GM20000 (cell line): ENCODE results near the gene NELFB.

Source experiments
- DNase-seq: peaks from one replicate; pipeline ENCODE4 v3.0.0; 2012; ENCODE audit warnings: low spot score
- TF ChIP-seq, protein P1 (sequence below): IDR thresholded peaks from 2 replicates; pipeline ENCODE4 v1.5.1; 2012; ENCODE audit warnings: mild to moderate bottlenecking, control low read depth; ENCODE audit errors: extremely low read depth, missing control alignments

The NELFB gene

DNA sequence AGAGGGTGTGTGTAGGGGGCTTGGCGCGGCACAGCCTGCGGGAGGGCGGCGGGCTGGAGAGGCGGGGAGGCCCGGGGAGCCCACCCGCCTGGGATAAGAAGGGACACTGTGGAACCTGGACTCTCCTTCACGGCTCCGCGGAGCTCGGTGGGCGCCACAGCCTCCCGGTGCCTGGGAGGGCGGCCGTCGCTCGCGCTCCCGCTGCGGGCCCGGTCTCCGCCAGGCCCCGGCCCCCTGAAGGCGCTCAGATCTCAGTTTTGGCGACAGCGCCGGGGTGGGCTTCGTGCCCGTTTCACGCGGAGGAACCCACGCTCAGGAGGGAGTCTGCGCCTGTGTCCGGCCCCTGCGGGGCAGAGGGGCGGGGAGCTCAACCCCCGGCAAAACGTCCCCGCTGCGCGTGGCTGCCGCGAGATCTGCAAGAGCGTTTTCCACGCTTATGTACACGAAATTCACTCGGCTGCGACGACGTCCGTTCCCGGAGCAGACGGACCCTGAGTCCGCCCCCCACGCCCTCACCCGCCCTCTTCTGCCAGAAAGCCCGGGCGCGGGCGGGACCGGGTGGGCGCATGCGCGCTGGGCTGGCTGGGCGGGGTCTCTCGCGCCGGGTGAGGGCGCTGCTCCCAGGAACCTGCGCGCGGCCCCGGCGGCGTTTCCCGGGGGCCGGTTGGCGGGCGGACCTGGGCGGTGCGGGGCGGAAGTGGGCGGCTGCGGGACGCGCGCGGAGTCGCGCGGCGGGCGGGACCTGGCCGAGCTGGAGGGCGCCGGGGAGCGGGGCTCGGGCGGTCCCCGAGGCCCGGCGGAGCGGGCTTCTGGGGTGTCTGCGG is at the start of gene NELFB:
Gene NELFB, plus strand, starts transcription at position 704 of the 824 bp plus-strand sequence.
- TF ChIP-seq, protein P1, sequence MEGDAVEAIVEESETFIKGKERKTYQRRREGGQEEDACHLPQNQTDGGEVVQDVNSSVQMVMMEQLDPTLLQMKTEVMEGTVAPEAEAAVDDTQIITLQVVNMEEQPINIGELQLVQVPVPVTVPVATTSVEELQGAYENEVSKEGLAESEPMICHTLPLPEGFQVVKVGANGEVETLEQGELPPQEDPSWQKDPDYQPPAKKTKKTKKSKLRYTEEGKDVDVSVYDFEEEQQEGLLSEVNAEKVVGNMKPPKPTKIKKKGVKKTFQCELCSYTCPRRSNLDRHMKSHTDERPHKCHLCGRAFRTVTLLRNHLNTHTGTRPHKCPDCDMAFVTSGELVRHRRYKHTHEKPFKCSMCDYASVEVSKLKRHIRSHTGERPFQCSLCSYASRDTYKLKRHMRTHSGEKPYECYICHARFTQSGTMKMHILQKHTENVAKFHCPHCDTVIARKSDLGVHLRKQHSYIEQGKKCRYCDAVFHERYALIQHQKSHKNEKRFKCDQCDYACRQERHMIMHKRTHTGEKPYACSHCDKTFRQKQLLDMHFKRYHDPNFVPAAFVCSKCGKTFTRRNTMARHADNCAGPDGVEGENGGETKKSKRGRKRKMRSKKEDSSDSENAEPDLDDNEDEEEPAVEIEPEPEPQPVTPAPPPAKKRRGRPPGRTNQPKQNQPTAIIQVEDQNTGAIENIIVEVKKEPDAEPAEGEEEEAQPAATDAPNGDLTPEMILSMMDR: no peak
- peak; percentile 100 for DNase-seq

DNA sequence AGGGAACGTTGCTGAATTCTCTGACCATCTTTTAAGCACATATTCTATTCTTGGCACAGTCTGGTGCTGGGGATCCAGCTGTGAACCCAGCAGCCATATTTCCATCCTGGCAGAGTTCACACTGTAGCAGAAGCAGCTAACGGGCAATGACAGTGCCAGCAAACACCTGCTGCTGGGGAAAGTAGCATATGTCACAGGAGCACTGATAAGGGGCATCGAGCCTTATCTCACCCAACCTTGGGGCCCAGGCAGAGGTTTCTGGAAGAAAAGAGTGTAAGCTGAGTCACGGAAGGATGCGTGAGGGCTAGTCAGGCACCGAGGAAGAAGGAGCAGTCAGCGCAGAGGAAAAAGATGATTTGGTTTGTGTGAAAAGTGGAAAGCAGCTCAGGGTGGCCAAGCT is 48.5 kb upstream of the NELFB start:
- TF ChIP-seq, protein P1: no peak
- DNase-seq: no peak

- no peak for DNase-seq
- TF ChIP-seq, protein P1: no peak
These were observed 43.6 kb upstream of the NELFB start for GRCh38 chr9:137211532-137211931.

- TF ChIP-seq, protein P1: no peak
- no peak for DNase-seq
These were observed 42.6 kb upstream of the NELFB start for GRCh38 chr9:137212520-137212919.

- no peak for DNase-seq
- TF ChIP-seq, protein P1: no peak
These were observed 41.7 kb upstream of the NELFB start for GRCh38 chr9:137213160-137214060.

DNA sequence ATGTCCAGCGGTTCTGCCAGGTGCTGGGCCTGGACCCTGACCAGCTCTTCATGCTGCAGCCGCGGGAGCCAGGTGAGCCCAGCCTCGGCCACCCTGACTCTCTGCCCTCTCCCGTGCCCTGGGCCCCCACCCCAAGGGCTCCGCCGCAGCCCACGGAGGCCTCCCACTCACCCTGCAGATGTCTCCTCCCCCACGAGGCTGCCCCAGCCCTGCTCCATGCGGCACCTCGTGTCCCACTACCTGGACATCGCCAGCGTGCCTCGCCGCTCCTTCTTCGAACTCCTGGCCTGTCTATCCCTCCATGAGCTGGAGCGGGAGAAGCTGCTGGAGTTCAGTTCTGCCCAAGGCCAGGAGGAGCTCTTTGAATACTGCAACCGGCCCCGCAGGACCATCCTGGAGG is 40.5 kb upstream of the NELFB start:
- TF ChIP-seq, protein P1: no peak
- DNase-seq: no peak

- DNase-seq: no peak
- TF ChIP-seq, protein P1: no peak
These were observed 39.7 kb upstream of the NELFB start for GRCh38 chr9:137215196-137215986.
